Skeletal muscle tissue (tissue), 4 donors: ENCODE results near the gene CLEC4G. TPM values are rescaled to one million over a fixed set of nuclear protein-coding genes. Genes with fewer than 3 reads are reported as not detected.
A peak's percentile ranks its signal among the peaks of the same experiment; 100 is the strongest.

Experiments
- H3K27ac ChIP-seq: one replicate; pipeline ENCODE4 v1.7.0; 2013; ENCODE audit warnings: mild to moderate bottlenecking, low read depth, low read length, inconsistent platforms
- H3K27me3 ChIP-seq, 3 donors: one replicate each; pipeline ENCODE4 v1.7.0; 2013; ENCODE audit warnings: low read length in 3 of 3; ENCODE audit not compliant: control insufficient read depth in 3 of 3, insufficient read depth in 3 of 3
- H3K36me3 ChIP-seq, 3 donors: one replicate each; pipeline ENCODE4 v1.7.0; 2013; ENCODE audit warnings: low read length in 3 of 3; ENCODE audit not compliant: control insufficient read depth in 3 of 3, insufficient read depth in 3 of 3
- H3K4me1 ChIP-seq, 3 donors: one replicate each; pipeline ENCODE4 v1.7.0; 2013; ENCODE audit warnings: low read length in 3 of 3, mild to moderate bottlenecking in 3 of 3; ENCODE audit not compliant: control insufficient read depth in 3 of 3, insufficient read depth in 3 of 3
- H3K4me3 ChIP-seq, 3 donors: one replicate each; pipeline ENCODE4 v1.7.0; 2013; ENCODE audit warnings: low read length in 3 of 3
- H3K9ac ChIP-seq, 3 donors: one replicate each; pipeline ENCODE4 v1.7.0; 2013; ENCODE audit warnings: low read length in 3 of 3, mild to moderate bottlenecking in 3 of 3, moderate library complexity in 2 of 3, low read depth in 1 of 3
- H3K9me3 ChIP-seq, 3 donors: one replicate each; pipeline ENCODE4 v1.7.0; 2013; ENCODE audit warnings: low read length in 3 of 3; ENCODE audit not compliant: control insufficient read depth in 3 of 3
- total RNA-seq: library from RNA; depleted of rRNA; stranded (reverse); fragments of >200 nt; gene quantifications from one replicate; pipeline ENCODE4 v1.2.3, GENCODE V29; 2014
- donor health status: Osteomylitis.

The CLEC4G gene
- total RNA-seq, 1 donor from 2014 or later: 0.52 TPM

- Histone ChIP-seq H3K27me3 (peaks cover 0 to 3% (median 0%) of the 10 kb centered on the region in 3 donors), H3K9me3 (no peaks in the 10 kb centered on the region), H3K9ac (no peak overlapping the region), H3K36me3 (no peaks in the 10 kb centered on the region), H3K4me1 (no peaks in the 10 kb centered on the region), H3K27ac (no peak overlapping the region), H3K4me3 (no peak overlapping the region)
Measured at GRCh38 chr19:7709932-7710460, 21.9 kb downstream of the CLEC4G start.

GRCh38 chr19:7706955-7707456 lies 24.9 kb downstream of the CLEC4G start:
- Histone ChIP-seq H3K9me3 (no peaks in the 10 kb centered on the region), H3K9ac (no peak overlapping the region), H3K4me3 (no peak overlapping the region), H3K36me3 (no peaks in the 10 kb centered on the region), H3K27me3 (peaks cover 9 to 13% (median 12%) of the 10 kb centered on the region in 3 donors), H3K27ac (peak overlapping the region; percentile 40), H3K4me1 (no peaks in the 10 kb centered on the region)

- Histone ChIP-seq H3K4me1 (no peaks in the 10 kb centered on the region), H3K27ac (peak overlapping the region; percentile 40), H3K9ac (no peak overlapping the region), H3K27me3 (peaks cover 9 to 17% (median 17%) of the 10 kb centered on the region in 3 donors), H3K4me3 (no peak overlapping the region), H3K9me3 (no peaks in the 10 kb centered on the region), H3K36me3 (no peaks in the 10 kb centered on the region)
Measured at GRCh38 chr19:7706188-7706954, 25.5 kb downstream of the CLEC4G start.

GRCh38 chr19:7705387-7706187 lies 26.3 kb downstream of the CLEC4G start:
- H3K4me3 ChIP-seq: no peak overlapping the region
- H3K36me3 ChIP-seq: no peaks in the 10 kb centered on the region
- peaks cover 12 to 22% (median 22%) of the 10 kb centered on the region in 3 donors for H3K27me3 ChIP-seq
- H3K9ac ChIP-seq: no peak overlapping the region
- H3K4me1 ChIP-seq: no peaks in the 10 kb centered on the region
- H3K27ac ChIP-seq: peak overlapping the region; percentile 25
- no peaks in the 10 kb centered on the region for H3K9me3 ChIP-seq

- Histone ChIP-seq H3K27me3 (peaks cover 15 to 25% (median 25%) of the 10 kb centered on the region in 3 donors), H3K27ac (no peak overlapping the region), H3K4me3 (no peak overlapping the region), H3K9ac (no peak overlapping the region), H3K9me3 (no peaks in the 10 kb centered on the region), H3K36me3 (no peaks in the 10 kb centered on the region), H3K4me1 (no peaks in the 10 kb centered on the region)
Measured at GRCh38 chr19:7704280-7705060, 27.4 kb downstream of the CLEC4G start.

GRCh38 chr19:7703332-7703731 lies 28.6 kb downstream of the CLEC4G start:
- no peaks in the 10 kb centered on the region for H3K9me3 ChIP-seq
- no peak overlapping the region for H3K4me3 ChIP-seq
- H3K9ac ChIP-seq: no peak overlapping the region
- H3K27ac ChIP-seq: no peak overlapping the region
- H3K4me1 ChIP-seq: no peaks in the 10 kb centered on the region
- H3K36me3 ChIP-seq: no peaks in the 10 kb centered on the region
- peaks cover 17 to 35% (median 34%) of the 10 kb centered on the region in 3 donors for H3K27me3 ChIP-seq

- Histone ChIP-seq H3K9me3 (no peaks in the 10 kb centered on the region), H3K27ac (no peak within 1 kb of the TSS), H3K4me3 (no peak within 1 kb of the TSS), H3K27me3 (peaks cover 26 to 50% (median 46%) of the 10 kb centered on the region in 3 donors), H3K9ac (no peak within 1 kb of the TSS), H3K4me1 (no peaks in the 10 kb centered on the region), H3K36me3 (no peaks in the 10 kb centered on the region)
Measured at GRCh38 chr19:7701654-7702457, 30.1 kb downstream of the CLEC4G start, which contains the start of gene FCER2. FCER2 (minus strand) TSS chr19:7702131; CDS start chr19:7699760, 2,371 bp downstream.

GRCh38 chr19:7701049-7701653 lies 30.8 kb downstream of the CLEC4G start:
- Histone ChIP-seq H3K4me3 (no peak overlapping the region), H3K9ac (no peak overlapping the region), H3K36me3 (no peaks in the 10 kb centered on the region), H3K9me3 (no peaks in the 10 kb centered on the region), H3K4me1 (no peaks in the 10 kb centered on the region), H3K27ac (no peak overlapping the region), H3K27me3 (peaks cover 26 to 54% (median 46%) of the 10 kb centered on the region in 3 donors)
